GM21786 (cell line): ENCODE data around the gene TEX11.
"Not testable (repeated sequence)": the region's sequence is repeated elsewhere in the genome, so short reads cannot be mapped to it uniquely, and the experiment has no call there.

Source experiments
- ATAC-seq: cut with Tn5 transposase; IDR thresholded peaks from one replicate; pipeline ENCODE4 v1.9.1; 2021; ENCODE audit not compliant: unreplicated experiment

The TEX11 gene

DNA sequence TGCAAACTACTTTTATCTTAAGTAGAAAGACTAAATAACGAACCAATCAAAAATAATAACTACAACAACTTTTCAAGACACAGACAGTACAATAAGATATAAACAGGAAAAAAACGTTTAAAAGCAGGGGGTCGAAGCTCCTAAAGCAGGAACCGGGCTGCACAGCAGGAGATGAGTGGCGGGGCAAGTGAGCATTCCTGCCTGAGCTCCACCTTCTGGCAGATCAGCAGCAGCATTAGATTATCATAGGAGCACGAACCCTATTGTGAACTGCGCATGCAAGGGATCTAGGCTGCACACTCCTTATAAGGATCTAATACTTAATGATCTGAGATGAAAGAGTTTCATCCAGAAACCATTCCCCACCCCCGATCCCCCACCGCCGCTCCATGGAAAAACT is 146.2 kb downstream of the TEX11 start:
- ATAC-seq: no peak

DNA sequence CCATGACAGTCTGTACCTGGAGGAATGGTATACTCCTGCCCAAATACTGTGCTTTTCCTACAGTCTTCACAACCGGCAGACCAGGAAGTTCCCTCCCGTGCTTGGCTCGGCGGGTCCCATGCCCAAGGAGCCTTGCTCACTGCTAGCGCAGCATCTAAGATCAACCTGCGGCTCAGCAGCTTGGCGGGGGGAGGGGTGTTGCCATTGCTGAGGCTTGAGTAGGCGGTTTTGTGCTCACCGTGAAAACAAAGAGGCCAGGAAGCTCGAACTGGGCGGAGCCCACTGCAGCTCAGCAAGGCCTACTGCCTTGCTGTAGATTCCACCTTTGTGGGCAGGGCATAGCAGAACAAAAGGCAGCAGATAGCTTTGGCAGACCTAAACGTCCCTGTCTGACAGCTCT is 152.7 kb downstream of the TEX11 start:
- no peak for ATAC-seq

DNA sequence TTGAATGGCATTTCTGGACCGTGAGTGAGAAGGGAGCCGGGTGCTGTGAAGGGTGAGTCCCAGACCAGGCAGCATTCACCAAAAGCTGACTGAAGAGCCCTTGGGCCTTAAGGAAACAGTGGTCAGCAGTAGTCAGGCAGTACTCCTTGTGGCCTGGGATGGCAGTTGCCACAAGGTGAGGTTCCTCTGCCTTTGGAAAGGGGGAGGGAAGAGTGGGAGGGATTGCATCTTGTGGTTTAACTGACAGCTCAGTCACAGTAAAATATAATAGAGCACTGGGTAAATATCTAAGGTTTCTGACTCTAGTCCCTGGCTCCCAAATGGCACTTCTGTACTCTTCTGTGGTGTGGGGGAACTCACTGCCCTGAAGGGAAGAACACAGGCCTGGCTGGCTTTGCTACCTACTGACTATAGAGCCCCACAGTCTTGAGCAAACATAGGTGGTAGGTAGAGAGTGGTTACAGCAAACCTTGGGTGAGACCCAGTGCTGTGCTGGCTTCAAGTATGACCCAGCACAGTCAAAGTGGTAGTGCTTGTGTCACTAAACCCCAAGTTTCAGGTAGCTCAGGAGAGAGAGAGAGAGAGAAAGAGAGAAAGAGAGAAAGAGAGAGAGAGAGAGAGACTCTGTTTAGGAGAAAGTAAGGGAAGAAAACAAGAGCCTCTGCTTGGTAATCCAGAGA is 154.2 kb downstream of the TEX11 start:
- no peak for ATAC-seq

DNA sequence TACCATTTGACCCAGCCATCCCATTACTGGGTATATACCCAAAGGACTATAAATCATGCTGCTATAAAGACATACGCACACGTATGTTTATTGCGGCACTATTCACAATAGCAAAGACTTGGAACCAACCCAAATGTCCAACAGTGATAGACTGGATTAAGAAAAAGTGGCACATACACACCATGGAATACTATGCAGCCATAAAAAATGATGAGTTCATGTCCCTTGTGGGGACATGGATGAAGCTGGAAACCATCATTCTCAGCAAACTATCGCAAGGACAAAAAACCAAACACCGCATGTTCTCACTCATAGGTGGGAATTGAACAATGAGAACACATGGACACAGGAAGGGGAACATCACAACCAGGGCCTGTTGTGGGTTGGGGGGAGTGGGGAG is 174.7 kb downstream of the TEX11 start:
- not testable (repeated sequence) for ATAC-seq

DNA sequence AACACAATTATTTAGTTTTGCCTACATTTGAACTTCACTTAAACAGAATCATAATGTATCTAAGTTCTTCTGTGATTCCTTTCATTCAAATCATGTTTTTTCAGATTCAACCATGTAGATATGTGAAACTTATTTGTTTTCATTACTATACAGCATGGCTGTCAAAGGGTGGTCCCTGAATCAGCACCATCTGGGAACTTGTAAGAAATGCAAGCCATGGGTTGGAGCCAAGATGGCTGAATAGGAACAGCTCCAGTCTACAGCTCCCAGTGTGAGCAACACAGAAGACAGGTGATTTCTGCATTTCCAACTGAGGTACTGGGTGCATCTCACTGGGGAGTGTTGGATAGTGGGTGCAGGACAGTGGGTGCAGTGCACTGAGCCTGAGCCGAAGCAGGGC is 180.6 kb downstream of the TEX11 start:
- ATAC-seq: not testable (repeated sequence)

DNA sequence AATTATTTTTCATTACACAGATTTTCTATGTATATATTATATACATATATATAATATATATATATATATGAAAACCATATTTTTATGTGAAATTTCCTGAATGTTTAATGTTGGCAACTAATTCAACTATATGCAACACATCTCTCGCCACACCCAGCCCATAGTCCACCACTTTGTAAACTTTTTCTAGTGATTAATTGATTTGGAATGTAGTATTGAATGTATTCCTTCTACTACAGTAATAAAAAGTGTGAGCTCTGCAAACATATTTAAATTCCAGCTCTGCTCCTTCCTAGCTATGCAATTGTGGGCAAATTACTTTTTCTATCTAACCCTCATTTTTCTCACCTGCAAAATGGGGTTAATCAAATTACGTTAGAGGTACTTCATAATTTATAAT is 187.8 kb downstream of the TEX11 start:
- ATAC-seq: no peak

DNA sequence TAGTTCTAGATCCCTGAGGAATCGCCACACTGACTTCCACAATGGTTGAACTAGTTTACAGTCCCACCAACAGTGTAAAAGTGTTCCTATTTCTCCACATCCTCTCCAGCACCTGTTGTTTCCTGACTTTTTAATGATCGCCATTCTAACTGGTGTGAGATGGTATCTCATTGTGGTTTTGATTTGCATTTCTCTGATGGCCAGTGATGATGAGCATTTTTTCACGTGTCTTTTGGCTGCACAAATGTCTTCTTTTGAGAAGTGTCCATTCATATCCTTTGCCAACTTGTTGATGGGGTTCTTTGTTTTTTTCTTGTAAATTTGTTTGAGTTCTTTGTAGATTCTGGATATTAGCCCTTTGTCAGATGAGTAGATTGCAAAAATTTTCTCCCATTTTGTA is 197.2 kb downstream of the TEX11 start:
- ATAC-seq: not testable (repeated sequence)

DNA sequence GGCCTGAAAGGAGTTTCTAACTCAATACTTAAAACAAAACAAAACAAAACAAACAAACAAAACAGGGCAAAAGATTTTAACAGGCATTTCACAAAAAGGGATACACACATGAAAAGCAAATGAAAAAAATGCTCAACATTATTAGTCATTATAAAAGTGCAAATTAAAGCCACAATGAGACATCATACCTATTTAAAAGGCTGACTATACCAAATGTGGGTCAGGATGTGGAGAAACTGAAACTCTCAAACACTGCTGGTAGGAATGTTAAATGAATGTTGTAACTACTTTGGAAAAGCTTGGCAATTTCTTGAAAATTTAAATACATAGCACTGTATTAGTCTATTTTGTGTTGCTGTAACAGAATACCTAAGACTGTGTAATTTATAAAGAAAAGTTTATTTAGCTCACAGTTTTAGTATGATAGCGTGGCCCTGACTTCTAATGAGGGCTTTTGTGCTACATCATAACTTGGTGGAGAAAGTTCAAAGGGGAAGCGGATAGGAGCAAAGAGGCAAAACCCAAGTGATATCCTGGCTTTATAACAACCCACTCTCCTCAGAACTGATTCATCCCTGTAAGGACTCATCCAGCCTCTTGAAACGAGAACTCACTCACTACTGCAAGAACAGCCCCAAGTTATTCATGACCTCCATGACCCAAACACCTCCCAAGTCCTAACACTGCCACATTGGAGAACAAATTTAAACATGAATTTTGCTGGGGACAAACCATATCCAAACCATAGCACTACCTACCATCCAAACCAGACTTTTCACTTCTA is 214.0 kb downstream of the TEX11 start:
- no peak for ATAC-seq

DNA sequence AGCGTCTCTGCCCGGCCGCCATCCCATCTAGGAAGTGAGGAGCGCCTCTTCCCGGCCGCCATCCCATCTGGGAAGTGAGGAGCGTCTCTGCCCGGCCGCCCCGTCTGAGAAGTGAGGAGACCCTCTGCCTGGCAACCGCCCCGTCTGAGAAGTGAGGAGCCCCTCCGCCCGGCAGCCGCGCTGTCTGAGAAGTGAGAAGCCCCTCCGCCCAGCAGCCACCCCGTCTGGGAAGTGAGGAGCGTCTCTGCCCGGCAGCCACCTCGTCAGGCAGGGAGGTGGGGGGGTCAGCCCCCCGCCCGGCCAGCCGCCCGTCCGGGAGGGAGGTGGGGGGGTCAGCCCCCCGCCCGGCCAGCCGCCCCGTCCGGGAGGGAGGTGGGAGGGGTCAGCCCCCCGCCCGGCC is 229.1 kb downstream of the TEX11 start:
- not testable (repeated sequence) for ATAC-seq

DNA sequence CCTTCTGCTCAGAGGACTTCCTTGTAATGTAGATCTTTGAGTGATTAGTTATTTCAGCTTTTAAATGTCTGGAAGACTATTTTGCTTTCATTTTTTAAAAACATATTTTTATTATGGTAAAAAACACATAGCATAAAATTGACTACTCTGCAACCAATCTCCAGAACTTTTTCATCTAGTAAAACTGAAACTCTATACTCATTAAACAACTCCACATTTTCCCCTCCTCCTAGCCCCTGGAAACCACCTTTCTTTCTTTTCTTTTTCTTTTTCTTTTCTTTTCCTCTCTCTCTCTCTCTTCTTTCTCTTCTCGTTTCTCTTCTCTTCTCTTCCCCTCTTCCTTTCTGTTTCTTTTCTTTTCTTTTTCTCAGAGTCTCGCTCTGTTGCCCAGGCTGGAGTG is 233.2 kb downstream of the TEX11 start:
- no peak for ATAC-seq

DNA sequence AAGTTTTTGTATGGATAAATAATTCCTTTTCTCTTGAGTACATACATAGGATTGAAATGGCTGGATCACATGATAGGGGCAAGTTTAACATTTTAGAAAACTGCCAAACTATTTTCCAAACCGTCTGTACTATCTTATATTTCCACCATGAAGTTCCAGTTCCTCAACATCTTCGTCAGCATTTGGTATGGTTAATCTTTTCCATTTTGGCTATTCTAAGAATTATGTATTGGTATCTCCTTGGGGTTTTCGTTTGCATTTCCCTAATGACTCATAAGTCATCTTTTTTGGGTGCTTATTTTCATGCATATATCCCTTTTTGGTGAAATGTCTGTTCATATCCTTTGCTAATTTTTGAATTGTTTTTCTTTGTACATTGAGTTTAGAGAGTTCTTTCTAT is 236.2 kb downstream of the TEX11 start:
- ATAC-seq: no peak

DNA sequence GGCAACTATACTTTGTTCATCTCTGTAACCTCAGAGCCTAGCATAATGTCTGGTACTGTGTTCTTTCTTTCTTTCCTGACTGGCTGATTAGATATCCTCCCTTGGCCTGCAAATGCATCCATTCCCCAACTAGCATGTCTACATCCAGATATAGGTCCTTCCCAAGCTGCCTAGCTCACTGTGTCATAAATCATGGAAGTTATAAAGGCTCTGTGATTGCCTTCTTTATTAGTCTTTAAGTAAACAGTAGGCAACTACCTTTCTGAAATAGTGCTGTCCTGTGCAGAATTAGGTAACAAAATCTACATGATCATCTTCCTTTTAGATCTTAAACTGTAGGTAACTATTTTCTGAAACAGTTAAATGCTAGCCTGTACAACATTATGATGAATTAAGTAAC is 239.4 kb downstream of the TEX11 start:
- ATAC-seq: no peak

DNA sequence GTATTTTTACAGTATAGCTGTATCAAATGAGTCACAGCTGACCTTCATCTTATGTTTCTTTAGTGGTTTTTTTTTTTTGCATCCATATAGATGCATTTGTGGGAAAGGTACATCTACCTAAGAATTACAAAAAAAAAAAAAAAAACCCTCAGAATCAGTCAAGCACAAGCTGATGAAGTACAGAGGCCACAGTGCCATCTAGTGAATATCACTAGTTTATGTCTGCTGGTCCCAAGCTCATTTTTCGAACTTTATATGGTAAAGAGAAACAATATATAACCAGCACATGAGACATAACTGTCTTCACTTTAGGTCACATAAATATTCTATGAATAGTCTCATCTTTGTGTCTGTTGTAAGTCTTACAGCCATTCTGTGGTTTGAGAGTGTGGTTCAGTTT is 243.8 kb downstream of the TEX11 start:
- ATAC-seq: no peak

DNA sequence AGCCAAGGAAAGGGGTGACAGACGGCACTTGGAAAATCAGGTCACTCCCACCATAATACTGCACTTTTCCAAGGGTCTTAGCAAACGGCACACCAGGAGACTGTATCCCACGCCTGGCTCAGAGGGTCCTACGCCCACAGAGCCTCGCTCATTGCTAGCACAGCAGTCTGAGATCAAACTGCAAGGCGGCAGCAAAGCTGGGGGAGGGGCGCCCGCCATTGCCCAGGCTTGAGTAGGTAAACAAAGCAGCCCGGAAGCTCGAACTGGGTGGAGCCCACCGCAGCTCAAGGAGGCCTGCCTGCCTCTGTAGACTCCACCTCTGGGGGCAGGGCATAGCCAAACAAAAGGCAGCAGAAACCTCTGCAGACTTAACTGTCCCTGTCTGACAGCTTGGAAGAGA is 247.4 kb downstream of the TEX11 start:
- ATAC-seq: not testable (repeated sequence)

DNA sequence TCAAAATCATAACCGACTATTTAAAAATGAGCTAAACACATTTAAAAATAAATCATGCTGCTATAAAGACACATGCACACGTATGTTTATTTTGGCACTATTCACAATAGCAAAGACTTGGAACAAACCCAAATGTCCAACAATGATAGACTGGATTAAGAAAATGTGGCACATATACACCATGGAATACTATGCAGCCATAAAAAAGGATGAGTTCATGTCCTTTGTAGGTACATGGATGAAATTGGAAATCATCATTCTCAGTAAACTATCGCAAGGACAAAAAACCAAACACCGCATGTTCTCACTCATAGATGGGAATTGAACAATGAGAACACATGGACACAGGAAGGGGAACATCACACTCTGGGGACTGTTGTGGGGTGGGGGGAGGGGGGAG is 251.0 kb downstream of the TEX11 start:
- not testable (repeated sequence) for ATAC-seq

DNA sequence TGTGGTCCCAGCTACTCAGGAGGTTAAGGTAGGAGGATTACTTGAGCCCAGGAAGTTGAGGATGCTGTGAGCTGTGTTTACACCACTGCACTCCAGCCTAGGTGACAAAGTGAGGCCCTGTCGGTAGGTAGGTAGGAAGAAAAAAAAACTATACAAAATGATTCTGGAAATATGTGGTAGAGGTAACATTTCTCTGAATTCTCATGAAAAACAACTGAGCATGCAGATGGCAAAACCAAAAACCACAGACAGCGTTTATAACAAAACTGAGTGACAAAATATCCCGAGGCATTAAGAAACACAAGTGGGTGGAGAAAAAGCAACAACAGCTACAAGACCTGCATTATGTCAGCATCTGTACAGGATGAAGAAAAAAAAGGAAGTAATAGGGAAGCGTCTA is 252.2 kb downstream of the TEX11 start:
- no peak for ATAC-seq

DNA sequence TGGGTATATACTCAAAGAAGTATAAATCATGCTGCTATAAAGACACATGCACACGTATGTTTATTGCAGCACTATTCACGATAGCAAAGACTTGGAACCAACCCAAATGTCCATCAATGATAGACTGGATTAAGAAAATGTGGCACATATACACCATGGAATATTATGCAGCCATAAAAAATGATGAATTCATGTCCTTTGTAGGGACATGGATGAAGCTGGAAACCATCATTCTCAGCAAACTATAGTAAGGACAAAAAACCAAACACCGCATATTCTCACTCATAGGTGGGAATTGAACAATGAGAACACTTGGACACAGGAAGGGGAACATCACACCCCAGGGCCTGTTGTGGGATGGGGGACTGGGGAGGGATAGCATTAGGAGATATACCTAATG is 260.6 kb downstream of the TEX11 start:
- not testable (repeated sequence) for ATAC-seq

DNA sequence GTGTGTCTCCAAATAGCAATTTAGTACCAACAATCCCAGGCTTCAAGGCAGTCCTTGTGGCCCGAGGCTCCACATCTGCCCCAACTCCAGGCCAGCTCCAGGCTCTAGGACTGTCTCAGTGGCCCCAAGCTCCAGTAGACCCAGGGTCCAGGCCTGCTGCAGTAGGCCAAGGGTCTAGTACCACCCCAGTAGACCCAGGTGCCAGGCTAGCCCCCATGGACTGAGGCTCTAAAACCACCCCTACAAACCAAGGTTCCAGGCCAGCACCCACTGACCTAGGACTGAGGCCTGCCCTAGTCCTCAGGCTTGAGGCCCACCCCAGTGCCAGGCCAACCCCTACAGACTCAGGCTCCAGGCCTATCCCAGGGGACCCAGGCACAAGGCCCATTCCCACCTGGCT is 272.3 kb downstream of the TEX11 start:
- no peak for ATAC-seq

DNA sequence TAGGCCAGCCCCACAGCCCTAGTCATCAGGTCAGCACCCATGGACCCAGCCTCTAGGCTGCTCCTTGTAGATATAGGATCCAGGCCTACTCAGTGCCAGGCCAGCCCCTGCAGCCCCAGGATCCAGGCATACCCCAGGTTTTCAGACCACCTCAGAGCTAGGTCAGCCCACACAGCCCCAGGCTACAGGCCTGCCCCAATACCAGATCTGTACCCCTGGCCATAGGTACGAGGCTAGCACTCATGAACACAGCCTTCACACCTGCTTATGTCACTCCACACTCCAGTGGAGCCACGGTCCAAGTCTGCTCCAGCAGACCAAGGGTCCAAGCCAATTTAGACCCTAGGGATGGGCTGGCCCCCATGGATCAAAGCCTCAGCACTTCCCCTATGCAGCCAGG is 272.8 kb downstream of the TEX11 start:
- no peak for ATAC-seq

DNA sequence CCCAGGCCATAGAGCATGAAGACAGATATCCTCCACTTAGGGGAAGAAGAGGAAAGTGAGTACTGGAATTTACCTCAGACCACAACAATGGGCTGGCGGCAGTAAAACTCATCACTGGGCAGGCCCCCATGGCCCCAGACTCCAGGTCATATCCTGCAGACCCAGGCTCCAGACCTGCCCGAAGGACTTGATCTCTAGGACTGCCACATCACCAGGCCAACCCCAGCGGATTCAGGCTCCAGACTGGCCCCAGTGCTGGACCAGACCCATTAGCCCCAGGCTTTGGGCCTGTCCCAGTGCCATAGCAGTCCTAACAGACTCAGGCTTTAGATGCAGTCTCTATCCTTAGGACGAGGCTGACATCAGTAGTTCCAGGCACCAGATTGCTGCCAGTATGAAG is 273.3 kb downstream of the TEX11 start:
- ATAC-seq: no peak

DNA sequence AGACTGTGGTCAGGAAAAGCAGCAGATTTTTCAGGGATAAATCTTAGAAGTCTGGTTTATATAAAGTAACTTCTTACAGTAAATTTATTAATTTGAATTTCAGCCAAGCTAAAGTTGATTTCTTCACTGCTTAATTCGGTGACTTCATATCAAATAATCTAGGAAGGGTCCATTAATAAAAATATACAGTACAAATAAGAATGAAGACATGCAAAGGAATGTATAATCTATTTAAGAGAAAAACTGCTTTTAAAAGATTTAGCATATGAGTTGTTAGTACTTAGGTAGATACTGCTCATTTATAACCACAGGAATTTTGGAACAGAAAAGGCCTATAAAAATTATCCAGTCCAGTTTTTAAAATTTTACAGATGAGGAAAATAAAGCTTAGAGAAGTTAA is 286.8 kb downstream of the TEX11 start:
- no peak for ATAC-seq

DNA sequence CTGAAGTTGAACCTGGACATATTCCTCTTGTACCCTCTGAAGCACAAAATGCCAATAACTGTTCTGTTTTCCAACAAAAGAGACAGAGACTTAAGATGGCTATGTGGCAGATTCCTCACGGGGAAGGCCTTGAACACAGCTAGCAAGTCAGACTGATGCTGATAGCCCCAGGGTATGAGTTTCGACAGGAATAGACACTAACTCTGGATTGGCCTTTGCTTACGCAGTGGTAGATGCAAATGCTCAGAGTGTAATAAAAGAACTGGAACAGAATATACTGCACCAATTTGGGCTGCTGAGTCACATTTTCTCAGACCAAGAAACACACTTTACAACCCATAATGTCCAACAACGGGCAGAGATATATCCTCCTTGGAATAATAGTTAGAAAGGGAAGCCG is 290.0 kb downstream of the TEX11 start:
- ATAC-seq: no peak

DNA sequence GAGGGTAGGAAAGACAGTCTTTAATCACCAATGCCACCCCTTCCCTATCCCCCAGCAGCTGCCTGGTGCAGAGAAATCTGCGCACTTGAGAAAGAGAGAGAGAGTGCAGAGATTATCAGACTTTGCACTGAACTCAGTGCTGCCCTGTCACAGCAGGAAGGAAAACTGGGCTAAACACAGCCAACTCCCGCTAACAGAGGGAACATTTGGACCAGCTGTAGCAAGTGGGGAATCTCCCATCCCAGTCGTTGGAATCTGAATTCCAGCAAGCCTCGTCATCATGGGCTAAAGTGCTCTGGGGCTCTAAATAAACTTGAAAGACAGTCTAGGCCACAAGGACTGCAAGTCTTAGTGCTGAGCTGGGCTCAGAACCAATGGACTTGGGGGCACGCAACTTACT is 295.2 kb downstream of the TEX11 start:
- ATAC-seq: no peak
